ENCODE measurements around the gene SIGLEC10.

DNA sequence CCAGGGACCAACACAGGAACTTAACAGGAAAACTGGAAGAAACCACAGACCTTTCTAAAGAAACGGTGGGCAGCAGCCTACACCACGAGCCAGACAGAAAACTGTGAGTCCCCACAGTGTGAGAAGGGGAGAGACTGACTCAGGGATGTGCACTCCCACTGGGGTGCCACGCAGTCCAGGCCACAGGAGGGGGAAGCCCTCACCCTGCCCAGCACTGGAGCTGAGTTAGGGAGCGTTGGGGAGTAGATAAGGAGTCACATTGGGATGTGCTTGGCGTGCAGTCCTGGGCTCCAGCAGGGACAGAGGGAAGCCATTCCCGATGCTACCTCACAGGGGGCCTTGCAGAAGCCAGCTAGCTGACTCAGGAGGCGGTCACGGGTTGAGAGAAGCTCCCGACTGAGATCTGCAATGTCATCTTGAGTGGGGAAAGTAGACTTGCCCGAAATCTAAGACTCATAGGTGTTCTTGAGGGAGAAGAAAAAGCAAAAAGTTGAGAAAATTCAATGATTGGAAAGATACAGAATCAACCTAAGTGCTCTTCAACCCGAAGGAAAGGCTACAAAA lies 23.5 kb upstream of the SIGLEC10 start:
- no peak for TF ChIP-seq POLR2AphosphoS5 (IDR thresholded peaks at IDR 0.05; ENCODE audit: low read depth)
- TF ChIP-seq, protein P1, sequence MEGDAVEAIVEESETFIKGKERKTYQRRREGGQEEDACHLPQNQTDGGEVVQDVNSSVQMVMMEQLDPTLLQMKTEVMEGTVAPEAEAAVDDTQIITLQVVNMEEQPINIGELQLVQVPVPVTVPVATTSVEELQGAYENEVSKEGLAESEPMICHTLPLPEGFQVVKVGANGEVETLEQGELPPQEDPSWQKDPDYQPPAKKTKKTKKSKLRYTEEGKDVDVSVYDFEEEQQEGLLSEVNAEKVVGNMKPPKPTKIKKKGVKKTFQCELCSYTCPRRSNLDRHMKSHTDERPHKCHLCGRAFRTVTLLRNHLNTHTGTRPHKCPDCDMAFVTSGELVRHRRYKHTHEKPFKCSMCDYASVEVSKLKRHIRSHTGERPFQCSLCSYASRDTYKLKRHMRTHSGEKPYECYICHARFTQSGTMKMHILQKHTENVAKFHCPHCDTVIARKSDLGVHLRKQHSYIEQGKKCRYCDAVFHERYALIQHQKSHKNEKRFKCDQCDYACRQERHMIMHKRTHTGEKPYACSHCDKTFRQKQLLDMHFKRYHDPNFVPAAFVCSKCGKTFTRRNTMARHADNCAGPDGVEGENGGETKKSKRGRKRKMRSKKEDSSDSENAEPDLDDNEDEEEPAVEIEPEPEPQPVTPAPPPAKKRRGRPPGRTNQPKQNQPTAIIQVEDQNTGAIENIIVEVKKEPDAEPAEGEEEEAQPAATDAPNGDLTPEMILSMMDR (conservative IDR thresholded peaks at IDR 0.05; ENCODE audit: low read depth in 2 of 2) = no peak
- no peak for TF ChIP-seq STAT1 (IDR thresholded peaks at IDR 0.05; ENCODE audit: unreplicated experiment)
- no peak for TF ChIP-seq EZH2phosphoT487 (IDR thresholded peaks at IDR 0.05; ENCODE audit: unreplicated experiment)
- no peak for TF ChIP-seq EZH2 (IDR thresholded peaks at IDR 0.05; ENCODE audit: low read depth, unreplicated experiment)
- TF ChIP-seq, protein P2, sequence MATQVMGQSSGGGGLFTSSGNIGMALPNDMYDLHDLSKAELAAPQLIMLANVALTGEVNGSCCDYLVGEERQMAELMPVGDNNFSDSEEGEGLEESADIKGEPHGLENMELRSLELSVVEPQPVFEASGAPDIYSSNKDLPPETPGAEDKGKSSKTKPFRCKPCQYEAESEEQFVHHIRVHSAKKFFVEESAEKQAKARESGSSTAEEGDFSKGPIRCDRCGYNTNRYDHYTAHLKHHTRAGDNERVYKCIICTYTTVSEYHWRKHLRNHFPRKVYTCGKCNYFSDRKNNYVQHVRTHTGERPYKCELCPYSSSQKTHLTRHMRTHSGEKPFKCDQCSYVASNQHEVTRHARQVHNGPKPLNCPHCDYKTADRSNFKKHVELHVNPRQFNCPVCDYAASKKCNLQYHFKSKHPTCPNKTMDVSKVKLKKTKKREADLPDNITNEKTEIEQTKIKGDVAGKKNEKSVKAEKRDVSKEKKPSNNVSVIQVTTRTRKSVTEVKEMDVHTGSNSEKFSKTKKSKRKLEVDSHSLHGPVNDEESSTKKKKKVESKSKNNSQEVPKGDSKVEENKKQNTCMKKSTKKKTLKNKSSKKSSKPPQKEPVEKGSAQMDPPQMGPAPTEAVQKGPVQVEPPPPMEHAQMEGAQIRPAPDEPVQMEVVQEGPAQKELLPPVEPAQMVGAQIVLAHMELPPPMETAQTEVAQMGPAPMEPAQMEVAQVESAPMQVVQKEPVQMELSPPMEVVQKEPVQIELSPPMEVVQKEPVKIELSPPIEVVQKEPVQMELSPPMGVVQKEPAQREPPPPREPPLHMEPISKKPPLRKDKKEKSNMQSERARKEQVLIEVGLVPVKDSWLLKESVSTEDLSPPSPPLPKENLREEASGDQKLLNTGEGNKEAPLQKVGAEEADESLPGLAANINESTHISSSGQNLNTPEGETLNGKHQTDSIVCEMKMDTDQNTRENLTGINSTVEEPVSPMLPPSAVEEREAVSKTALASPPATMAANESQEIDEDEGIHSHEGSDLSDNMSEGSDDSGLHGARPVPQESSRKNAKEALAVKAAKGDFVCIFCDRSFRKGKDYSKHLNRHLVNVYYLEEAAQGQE (IDR thresholded peaks at IDR 0.05; ENCODE audit: unreplicated experiment) = no peak
- TF ChIP-seq NANOG (IDR thresholded peaks at IDR 0.05; ENCODE audit: borderline replicate concordance) = no peak
- TF ChIP-seq CREB1 (CRISPR knock-in tag; IDR thresholded peaks at IDR 0.05; ENCODE audit: low read depth) = no peak
- TF ChIP-seq ZNF114 (CRISPR knock-in tag; IDR thresholded peaks at IDR 0.05) = no peak
